A549 treated with dexamethasone at 1 μM for 4 hours (cell line): ENCODE data around the gene NUCB1. TPM values are rescaled to one million over a fixed set of nuclear protein-coding genes. Genes with fewer than 3 reads are reported as not detected.

Source experiments
- total RNA-seq: library from RNA; stranded (reverse); fragments of 200-300 nt; extraction: Qiagen RNA extraction; gene quantifications from 5 replicates; pipeline ENCODE4 v1.2.3, GENCODE V29; 2022

Gene NUCB1
- 182 to 210 TPM (median 199 TPM) in 5 replicates for total RNA-seq

GRCh38 chr19:48899781-48900476, at the start of gene NUCB1:
Gene NUCB1, plus strand, starts transcription at chr19:48900312. Its CDS starts 485 bp downstream, at chr19:48900797.

GRCh38 chr19:48868114-48868886, 31.8 kb upstream of the NUCB1 start, which contains the start of gene PLEKHA4:
Gene PLEKHA4, minus strand, starts transcription at chr19:48868617. Its CDS starts 997 bp downstream, at chr19:48867620.

GRCh38 chr19:48872182-48872883, 27.8 kb upstream of the NUCB1 start, which contains the start of gene PPP1R15A:
Gene PPP1R15A, plus strand, starts transcription at chr19:48872421. Its CDS starts 813 bp downstream, at chr19:48873234.

GRCh38 chr19:48933382-48933932, 33.3 kb downstream of the NUCB1 start, which contains the start of gene DHDH:
Gene DHDH, plus strand, starts transcription at chr19:48933699. Its CDS starts 23 bp downstream, at chr19:48933722.

GRCh38 chr19:48954595-48955307, 54.6 kb downstream of the NUCB1 start, which contains the start of gene BAX:
Gene BAX, plus strand, starts transcription at chr19:48954875. Its CDS starts 54 bp downstream, at chr19:48954929.

GRCh38 chr19:48965040-48965805, 65.1 kb downstream of the NUCB1 start, which contains the start of gene FTL:
Gene FTL, plus strand, starts transcription at chr19:48965309. Its CDS starts 199 bp downstream, at chr19:48965508.

Other genes starting within 250 kb of the NUCB1 start
- 0.07 to 0.29 TPM (median 0.19 TPM) in 5 replicates for gene NTN5, start 227.3 kb upstream of the NUCB1 start, total RNA-seq
- gene FUT2, start 204.3 kb upstream of the NUCB1 start, total RNA-seq = not detected in 5 replicates
- 0.30 to 0.66 TPM (median 0.33 TPM) in 5 replicates for gene MAMSTR, start 180.6 kb upstream of the NUCB1 start, total RNA-seq
- gene RASIP1, start 159.7 kb upstream of the NUCB1 start, total RNA-seq = 0.29 to 0.98 TPM (median 0.54 TPM) in 5 replicates
- gene IZUMO1, start 153.4 kb upstream of the NUCB1 start, total RNA-seq = not detected in 5 replicates
- 0.07 to 0.11 TPM (median 0.08 TPM) in 5 replicates for gene FUT1, start 147.7 kb upstream of the NUCB1 start, total RNA-seq
- gene FGF21, start 144.8 kb upstream of the NUCB1 start, total RNA-seq = not detected in 5 replicates
- 48.8 to 56.6 TPM (median 56.3 TPM) in 5 replicates for gene BCAT2, start 89.3 kb upstream of the NUCB1 start, total RNA-seq
- 12.1 to 15.5 TPM (median 13.1 TPM) in 5 replicates for gene HSD17B14, start 63.8 kb upstream of the NUCB1 start, total RNA-seq
- gene PLEKHA4, start 31.7 kb upstream of the NUCB1 start, total RNA-seq = 1.3 to 1.5 TPM (median 1.4 TPM) in 5 replicates
- 76.6 to 102 TPM (median 92.1 TPM) in 5 replicates for gene PPP1R15A, start 27.9 kb upstream of the NUCB1 start, total RNA-seq
- not detected in 5 replicates for gene TULP2, start 1.6 kb upstream of the NUCB1 start, total RNA-seq
- gene DHDH, start 33.4 kb downstream of the NUCB1 start, total RNA-seq = 0.62 to 1.5 TPM (median 1.2 TPM) in 5 replicates
- gene BAX, start 54.6 kb downstream of the NUCB1 start, total RNA-seq = 254 to 381 TPM (median 326 TPM) in 5 replicates
- 16,748 to 23,741 TPM (median 18,953 TPM) in 5 replicates for gene FTL, start 65.0 kb downstream of the NUCB1 start, total RNA-seq
- 17.3 to 24.3 TPM (median 21.1 TPM) in 5 replicates for gene GYS1, start 93.0 kb downstream of the NUCB1 start, total RNA-seq
- 224 to 281 TPM (median 256 TPM) in 5 replicates for gene RUVBL2, start 93.6 kb downstream of the NUCB1 start, total RNA-seq
- gene LHB, start 116.8 kb downstream of the NUCB1 start, total RNA-seq = 0.19 TPM in 1 of 5 replicates, not detected in the others
- not detected in 5 replicates for gene CGB3, start 124.0 kb downstream of the NUCB1 start, total RNA-seq
- gene CGB2, start 131.6 kb downstream of the NUCB1 start, total RNA-seq = 0.12 to 0.36 TPM (median 0.24 TPM) in 4 of 5 replicates, not detected in the other
- 0.14 TPM in 1 of 5 replicates, not detected in the others for gene CGB1, start 136.6 kb downstream of the NUCB1 start, total RNA-seq
- 0.20 to 0.72 TPM (median 0.42 TPM) in 4 of 5 replicates, not detected in the other for gene CGB5, start 143.5 kb downstream of the NUCB1 start, total RNA-seq
- 1.5 to 3.0 TPM (median 2.7 TPM) in 5 replicates for gene CGB8, start 148.8 kb downstream of the NUCB1 start, total RNA-seq
- 0.23 to 0.86 TPM (median 0.45 TPM) in 5 replicates for gene CGB7, start 157.4 kb downstream of the NUCB1 start, total RNA-seq
- 0.24 to 0.75 TPM (median 0.67 TPM) in 5 replicates for gene NTF4, start 164.5 kb downstream of the NUCB1 start, total RNA-seq
- not detected in 5 replicates for gene KCNA7, start 172.4 kb downstream of the NUCB1 start, total RNA-seq
- 256 to 381 TPM (median 350 TPM) in 5 replicates for gene SNRNP70, start 185.1 kb downstream of the NUCB1 start, total RNA-seq
- gene LIN7B, start 214.1 kb downstream of the NUCB1 start, total RNA-seq = 3.6 to 9.0 TPM (median 6.9 TPM) in 5 replicates
- 0.82 to 1.9 TPM (median 1.3 TPM) in 5 replicates for gene C19orf73, start 218.8 kb downstream of the NUCB1 start, total RNA-seq
- 4.2 to 6.2 TPM (median 5.9 TPM) in 5 replicates for gene PPFIA3, start 219.2 kb downstream of the NUCB1 start, total RNA-seq